ENCODE results near the gene FGFR3. TPM values are rescaled to one million over a fixed set of nuclear protein-coding genes. Genes with fewer than 3 reads are reported as not detected.

FGFR3 gene
- total RNA-seq, 1 donor from 2014 or later = 11.3 TPM

DNA sequence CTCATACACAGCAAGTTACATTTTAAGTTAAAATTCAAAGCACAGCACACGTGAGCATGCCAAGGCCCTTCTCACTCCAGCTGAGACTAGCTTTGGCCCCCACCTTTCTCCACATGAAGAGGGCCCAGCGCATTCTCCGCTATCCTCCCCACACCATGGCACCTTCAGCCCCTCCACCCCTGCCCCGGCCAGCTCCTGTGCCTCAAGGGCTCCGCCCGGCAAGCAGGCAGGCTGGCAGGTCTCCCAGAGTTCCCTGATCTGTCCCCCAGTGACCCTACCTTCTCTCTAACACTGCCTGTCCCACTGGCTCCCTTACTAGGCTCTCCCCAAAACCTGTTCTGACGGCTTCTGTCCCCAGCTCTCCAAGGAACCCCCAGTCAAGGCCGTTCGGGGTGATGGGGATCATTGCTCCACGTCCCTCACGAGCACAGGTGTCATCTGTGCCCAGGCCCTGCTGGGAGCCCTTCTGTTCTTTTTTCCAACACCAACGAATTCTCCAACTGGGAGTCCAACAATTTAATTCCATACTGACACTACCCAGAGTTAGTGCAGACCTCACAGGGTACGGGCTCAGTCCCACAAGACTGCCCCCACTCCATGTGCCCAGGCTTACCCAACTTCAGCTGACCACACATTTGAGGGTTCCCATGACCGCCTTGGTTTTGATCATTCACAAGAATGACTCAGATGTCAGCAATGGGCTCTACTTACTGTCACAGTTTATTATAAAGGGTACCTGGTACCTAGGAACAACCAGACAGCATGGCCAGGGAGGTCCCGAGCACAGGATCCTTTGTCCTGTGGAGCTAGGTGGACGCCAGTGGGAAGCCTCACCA, 58.7 kb downstream of the FGFR3 start:
- TF ChIP-seq, protein P1, sequence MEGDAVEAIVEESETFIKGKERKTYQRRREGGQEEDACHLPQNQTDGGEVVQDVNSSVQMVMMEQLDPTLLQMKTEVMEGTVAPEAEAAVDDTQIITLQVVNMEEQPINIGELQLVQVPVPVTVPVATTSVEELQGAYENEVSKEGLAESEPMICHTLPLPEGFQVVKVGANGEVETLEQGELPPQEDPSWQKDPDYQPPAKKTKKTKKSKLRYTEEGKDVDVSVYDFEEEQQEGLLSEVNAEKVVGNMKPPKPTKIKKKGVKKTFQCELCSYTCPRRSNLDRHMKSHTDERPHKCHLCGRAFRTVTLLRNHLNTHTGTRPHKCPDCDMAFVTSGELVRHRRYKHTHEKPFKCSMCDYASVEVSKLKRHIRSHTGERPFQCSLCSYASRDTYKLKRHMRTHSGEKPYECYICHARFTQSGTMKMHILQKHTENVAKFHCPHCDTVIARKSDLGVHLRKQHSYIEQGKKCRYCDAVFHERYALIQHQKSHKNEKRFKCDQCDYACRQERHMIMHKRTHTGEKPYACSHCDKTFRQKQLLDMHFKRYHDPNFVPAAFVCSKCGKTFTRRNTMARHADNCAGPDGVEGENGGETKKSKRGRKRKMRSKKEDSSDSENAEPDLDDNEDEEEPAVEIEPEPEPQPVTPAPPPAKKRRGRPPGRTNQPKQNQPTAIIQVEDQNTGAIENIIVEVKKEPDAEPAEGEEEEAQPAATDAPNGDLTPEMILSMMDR (IDR thresholded peaks at IDR 0.05; ENCODE audit: partially characterized antibody, unreplicated experiment) = no peak
- DNase-seq = no peak
- Mint-ChIP-seq H3K36me3 (ENCODE audit: unreplicated experiment) (no peaks in the 10 kb centered on the region), H3K4me1 (ENCODE audit: low read depth, unreplicated experiment) (peaks cover 2% of the 10 kb centered on the region), H3K9me3 (ENCODE audit: unreplicated experiment) (peaks cover 2% of the 10 kb centered on the region), H3K27me3 (ENCODE audit: unreplicated experiment) (peaks cover 9% of the 10 kb centered on the region), H3K4me3 (ENCODE audit: unreplicated experiment) (no peak overlapping the region), H3K27ac (ENCODE audit: unreplicated experiment) (no peak overlapping the region)

DNA sequence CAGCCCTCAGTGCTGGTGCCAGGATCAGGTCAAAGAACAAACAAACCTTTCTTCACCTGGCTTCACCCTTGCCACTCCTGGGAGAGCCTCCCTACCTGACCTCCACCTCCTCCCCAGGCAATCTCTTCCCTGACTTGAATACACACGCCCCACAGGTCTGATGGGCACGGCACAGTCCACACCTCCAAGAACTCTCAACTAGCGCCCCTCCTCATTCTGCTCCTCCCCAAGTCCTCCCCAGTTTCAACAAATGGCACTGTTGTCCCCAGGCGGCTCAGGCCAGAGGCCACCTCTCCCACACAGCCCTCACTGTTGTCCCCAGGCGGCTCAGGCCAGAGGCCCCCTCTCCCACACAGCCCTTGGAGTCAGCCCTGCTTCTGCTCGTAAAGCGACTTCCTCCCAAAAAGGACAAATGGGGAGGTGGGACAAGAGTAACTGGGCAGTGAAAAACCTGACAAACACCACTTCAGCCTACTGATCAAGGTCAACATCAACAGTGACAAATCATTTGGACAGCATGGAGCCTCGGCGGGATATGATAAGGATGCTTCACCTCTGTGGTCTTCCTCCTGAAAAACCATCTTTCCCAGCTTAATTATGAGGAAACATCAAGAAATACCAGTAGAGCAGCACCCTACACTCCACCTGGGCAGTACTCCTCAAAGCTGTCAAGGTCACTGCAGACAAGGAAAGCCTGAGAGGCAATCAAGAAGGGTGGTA, 60.0 kb downstream of the FGFR3 start:
- Mint-ChIP-seq H3K4me3 (ENCODE audit: unreplicated experiment) (no peak overlapping the region), H3K27me3 (ENCODE audit: unreplicated experiment) (peaks cover 9% of the 10 kb centered on the region), H3K36me3 (ENCODE audit: unreplicated experiment) (no peaks in the 10 kb centered on the region), H3K9me3 (ENCODE audit: unreplicated experiment) (peaks cover 2% of the 10 kb centered on the region), H3K27ac (ENCODE audit: unreplicated experiment) (no peak overlapping the region), H3K4me1 (ENCODE audit: low read depth, unreplicated experiment) (peaks cover 2% of the 10 kb centered on the region)
- TF ChIP-seq, protein P1 (IDR thresholded peaks at IDR 0.05; ENCODE audit: partially characterized antibody, unreplicated experiment) = no peak
- DNase-seq = no peak

DNA sequence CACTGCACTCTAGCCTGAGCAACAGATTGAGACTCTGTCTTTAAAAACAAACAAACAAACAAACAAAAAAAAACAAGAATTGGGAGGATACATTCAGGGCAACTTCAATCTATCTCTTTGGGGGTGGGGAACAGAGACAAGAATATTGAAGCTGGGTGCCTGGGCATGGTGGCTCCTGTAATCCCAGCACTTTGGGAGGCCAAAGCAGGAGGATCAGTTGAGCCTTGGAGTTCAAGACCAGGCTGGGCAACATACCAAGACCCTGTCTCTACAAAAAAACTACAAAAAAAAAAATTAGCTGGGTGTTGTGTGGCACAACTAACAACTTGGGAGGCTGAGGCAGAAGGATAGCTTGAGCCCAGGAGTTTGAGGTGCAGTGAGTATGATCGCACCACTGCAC, 61.7 kb downstream of the FGFR3 start:
- H3K4me3 Mint-ChIP-seq (ENCODE audit: unreplicated experiment) = peak overlapping the region; percentile 84
- TF ChIP-seq, protein P1 (IDR thresholded peaks at IDR 0.05; ENCODE audit: partially characterized antibody, unreplicated experiment) = no peak
- H3K27ac Mint-ChIP-seq (ENCODE audit: unreplicated experiment) = no peak overlapping the region
- no peak for DNase-seq
- peaks cover 14% of the 10 kb centered on the region for H3K27me3 Mint-ChIP-seq (ENCODE audit: unreplicated experiment)
- H3K36me3 Mint-ChIP-seq (ENCODE audit: unreplicated experiment) = no peaks in the 10 kb centered on the region
- H3K9me3 Mint-ChIP-seq (ENCODE audit: unreplicated experiment) = peaks cover 2% of the 10 kb centered on the region
- peaks cover 2% of the 10 kb centered on the region for H3K4me1 Mint-ChIP-seq (ENCODE audit: low read depth, unreplicated experiment)

DNA sequence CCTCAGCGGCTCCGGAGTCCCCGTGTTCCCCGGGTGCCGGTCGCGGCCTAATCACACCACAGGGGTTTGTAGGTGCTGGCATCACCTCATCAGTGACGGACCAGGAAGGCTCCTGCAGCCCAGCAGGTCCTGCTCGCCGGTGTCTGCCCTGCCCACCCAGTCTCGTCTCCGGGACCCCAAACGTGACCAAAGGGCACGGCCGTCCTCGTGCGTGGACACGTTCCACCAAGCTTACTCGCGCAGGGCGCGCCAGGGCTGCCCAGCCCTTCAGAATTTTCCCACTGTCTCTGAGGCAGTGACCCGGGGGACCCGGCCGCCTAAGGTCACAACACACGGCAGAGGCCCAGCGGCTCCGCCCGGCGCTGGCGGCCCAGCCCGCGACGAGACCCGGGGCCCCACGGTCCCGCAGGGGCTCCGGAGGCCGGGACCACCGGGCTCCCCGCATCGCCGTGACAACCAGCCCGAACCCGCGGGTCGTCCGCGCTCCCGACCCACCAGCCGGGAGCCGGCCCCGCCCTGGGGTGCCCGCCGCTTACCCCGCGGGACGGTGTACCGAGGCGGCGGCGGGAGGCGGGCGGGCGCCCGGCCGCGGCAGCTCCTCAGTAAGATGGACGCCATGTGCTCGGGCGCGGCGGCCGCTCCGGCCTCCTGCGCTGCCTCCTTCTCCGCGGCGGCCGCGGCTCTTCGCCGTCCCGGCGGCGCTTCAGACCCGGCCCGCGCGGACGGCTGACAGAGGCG, 62.4 kb downstream of the FGFR3 start:
- peak; percentile 48 for DNase-seq
- TF ChIP-seq, protein P1 (IDR thresholded peaks at IDR 0.05; ENCODE audit: partially characterized antibody, unreplicated experiment) = no peak
- Mint-ChIP-seq H3K9me3 (ENCODE audit: unreplicated experiment) (peaks cover 2% of the 10 kb centered on the region), H3K27me3 (ENCODE audit: unreplicated experiment) (peaks cover 14% of the 10 kb centered on the region), H3K27ac (ENCODE audit: unreplicated experiment) (no peak overlapping the region), H3K4me3 (ENCODE audit: unreplicated experiment) (peak overlapping the region; percentile 84), H3K36me3 (ENCODE audit: unreplicated experiment) (no peaks in the 10 kb centered on the region), H3K4me1 (ENCODE audit: low read depth, unreplicated experiment) (peaks cover 2% of the 10 kb centered on the region)
